ENCODE results near the gene KCNMA1.

GRCh38 chr10:77441353-77442166 is 196.0 kb downstream of the KCNMA1 start:
- TF ChIP-seq BRCA1 (IDR thresholded peaks at IDR 0.05) (no peak), BRCA1 (CRISPR knock-in tag; IDR thresholded peaks at IDR 0.05) (no peak), CTCF (IDR thresholded peaks at IDR 0.05 in 2 of 3, conservative IDR thresholded peaks at IDR 0.05 in 1 of 3; ENCODE audit: insufficient read depth in 2 of 3, low read depth in 1 of 3, low read length in 3 of 3) (no peak), MEF2A (IDR thresholded peaks at IDR 0.05; ENCODE audit: control insufficient read depth, low read depth, low read length) (no peak), MAFF (IDR thresholded peaks at IDR 0.05; ENCODE audit: low read length) (no peak), GATA2 (CRISPR knock-in tag; IDR thresholded peaks at IDR 0.05) (no peak), POLR2A (conservative IDR thresholded peaks at IDR 0.05) (no peak), HNRNPUL1 (IDR thresholded peaks at IDR 0.05; ENCODE audit: low read length) (no peak), CBX5 (IDR thresholded peaks at IDR 0.05; ENCODE audit: borderline replicate concordance, low read depth) (no peak)
- TF ChIP-seq, protein P1, sequence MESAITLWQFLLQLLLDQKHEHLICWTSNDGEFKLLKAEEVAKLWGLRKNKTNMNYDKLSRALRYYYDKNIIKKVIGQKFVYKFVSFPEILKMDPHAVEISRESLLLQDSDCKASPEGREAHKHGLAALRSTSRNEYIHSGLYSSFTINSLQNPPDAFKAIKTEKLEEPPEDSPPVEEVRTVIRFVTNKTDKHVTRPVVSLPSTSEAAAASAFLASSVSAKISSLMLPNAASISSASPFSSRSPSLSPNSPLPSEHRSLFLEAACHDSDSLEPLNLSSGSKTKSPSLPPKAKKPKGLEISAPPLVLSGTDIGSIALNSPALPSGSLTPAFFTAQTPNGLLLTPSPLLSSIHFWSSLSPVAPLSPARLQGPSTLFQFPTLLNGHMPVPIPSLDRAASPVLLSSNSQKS (CRISPR knock-in tag; IDR thresholded peaks at IDR 0.05): no peak
